GM19324 (cell line): ENCODE measurements around the gene MYOM3.
"Not testable (repeated sequence)": the region's sequence is repeated elsewhere in the genome, so short reads cannot be mapped to it uniquely, and the experiment has no call there.

Experiments
- ATAC-seq: cut with Tn5 transposase; IDR thresholded peaks from one replicate; pipeline ENCODE4 v1.9.1; 2021; ENCODE audit warnings: mild to moderate bottlenecking, moderate library complexity; ENCODE audit not compliant: unreplicated experiment, low FRiP score

MYOM3 gene

DNA sequence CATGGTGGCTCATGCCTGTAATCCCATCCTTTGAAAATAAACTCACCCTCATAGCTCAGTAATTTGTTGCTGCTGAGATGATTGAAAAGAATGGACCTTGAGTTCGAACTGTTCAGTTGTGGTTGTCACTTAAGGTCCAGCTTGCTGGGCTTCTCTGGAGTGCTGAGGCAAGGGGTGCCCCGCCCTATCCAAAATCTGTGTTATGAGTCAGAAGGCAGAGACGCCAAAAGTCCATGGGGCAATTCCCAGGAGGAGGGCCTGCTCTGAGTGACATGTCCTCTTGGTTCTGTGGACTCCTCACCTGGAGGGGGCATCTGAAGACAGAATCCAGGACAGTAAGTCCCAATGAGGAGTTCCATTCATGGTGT, 64.8 kb downstream of the MYOM3 start:
- ATAC-seq: no peak

DNA sequence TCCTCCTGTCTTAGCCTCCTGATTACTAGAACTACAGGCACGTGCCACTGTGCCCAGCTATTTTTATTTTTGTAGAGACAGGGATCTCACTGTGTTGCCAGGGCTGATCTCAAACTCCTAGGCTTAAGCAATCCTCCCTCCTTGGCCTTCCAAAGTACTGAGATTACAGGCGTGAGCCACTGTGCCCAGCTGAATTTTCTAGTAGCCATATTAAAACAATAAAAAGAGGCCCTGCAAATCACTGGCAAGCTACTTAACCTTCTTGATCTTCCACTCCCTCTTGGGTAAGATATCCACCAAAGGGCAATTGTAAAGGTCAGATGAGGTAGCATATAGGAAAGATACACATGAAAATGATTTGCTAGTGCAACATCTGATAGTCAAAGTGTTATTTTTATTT, 66.2 kb downstream of the MYOM3 start:
- ATAC-seq: no peak

DNA sequence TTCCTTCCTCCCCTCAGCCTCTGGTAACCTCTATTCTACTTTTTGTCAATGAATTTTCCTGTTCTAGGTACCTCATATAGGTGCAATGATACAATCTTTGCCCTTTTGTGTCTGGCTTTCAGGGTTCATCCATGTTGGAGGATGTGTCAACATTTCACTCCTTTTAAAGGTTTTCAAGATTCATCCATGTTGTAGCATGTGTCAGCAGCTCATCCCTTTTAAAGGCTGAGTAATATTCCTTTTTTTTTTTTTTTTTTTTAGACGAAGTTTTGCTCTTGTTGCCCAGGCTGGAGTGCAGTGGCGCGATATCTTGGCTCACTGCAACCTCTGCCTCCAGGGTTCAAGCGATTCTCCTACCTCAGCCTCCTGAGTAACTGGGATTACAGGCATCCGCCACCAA, 67.3 kb downstream of the MYOM3 start:
- ATAC-seq: not testable (repeated sequence)

DNA sequence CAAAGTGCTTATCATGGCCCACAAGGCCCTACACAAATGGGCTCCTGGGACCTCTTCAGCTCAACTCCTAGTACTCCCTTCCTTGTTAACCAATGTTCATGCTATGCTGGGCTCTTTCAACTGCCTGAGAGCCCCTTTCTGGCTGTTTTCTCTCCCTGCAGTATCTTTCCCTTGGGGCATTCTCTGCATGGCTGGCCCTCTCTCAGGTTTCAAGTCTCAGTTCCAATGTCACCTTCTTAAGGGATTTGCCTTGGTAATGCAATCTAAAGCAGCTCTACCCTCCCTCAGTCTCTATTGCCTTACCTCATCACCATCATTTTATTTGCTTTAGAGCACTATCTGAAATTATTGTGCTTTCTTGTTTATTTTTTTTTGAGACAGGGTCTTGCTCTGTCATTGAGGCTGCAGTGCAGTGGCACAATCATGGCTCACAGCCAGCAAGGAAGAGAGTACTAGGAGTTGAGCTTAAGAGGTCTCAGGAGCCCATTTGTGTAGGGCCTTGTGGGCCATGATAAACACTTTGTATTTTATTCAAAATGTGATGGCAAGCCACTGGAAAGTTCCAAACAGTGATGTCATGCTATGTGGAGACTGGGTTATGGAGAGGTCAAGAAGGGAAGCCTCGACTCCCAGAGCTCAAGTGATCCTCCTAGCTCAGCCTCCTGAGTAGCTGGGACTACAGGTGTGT, 68.4 kb downstream of the MYOM3 start:
- ATAC-seq: no peak

DNA sequence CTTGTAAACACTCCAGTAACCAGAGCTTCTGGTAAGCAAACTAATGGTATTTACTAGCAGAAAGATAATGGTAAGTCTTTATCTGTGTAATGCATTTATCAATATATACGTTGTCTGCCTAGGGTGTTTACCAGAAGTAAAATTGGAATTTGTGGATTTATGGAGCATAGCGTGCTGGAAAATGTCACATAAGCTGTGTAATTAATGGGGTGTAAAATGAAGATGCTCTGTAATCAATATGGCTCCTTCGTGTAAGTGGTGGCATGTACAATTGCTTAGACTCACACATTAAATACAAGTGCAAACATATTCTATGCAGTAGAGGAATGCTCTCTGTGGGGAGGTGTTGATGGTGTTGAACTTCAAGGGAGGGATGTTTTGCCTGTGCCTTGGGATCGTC, 69.6 kb downstream of the MYOM3 start:
- ATAC-seq: no peak

DNA sequence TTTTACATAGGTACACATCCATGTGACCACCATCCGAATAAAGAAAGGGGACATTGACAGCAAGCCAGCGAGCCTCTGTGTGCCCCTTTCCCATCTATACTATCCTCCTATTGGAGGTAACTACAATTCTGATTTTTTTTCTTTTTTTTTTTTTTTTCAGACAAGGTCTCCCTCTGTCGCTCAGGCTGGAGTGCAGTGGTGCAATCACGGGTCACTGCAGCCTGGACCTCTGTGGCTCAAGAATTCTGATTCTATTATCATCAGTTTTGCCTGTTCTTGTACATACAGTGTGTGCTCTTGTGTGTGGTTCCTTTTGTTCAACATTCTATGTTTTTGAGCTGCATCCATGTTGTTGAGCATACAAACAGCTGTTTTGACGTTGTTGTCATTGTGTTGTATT, 75.8 kb downstream of the MYOM3 start:
- ATAC-seq: no peak

DNA sequence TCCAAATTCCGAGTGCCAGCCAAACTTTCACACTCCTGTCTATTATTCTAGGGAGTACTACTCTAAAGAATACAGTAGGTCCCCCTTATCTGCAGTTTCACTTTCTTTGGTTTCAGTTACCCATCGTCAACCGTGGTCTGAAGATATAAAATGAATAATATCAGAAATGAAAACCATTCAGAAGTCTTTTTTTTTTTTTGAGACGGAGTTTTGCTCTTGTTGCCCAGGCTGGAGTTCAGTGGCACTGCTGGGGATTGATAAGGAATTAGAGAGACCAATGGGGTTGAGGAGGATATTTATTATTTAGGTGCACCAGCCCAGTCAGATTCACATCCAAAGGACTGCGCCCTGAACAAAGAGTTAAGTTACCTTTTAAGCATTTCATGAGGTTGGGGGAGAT, 79.0 kb downstream of the MYOM3 start:
- ATAC-seq: no peak

DNA sequence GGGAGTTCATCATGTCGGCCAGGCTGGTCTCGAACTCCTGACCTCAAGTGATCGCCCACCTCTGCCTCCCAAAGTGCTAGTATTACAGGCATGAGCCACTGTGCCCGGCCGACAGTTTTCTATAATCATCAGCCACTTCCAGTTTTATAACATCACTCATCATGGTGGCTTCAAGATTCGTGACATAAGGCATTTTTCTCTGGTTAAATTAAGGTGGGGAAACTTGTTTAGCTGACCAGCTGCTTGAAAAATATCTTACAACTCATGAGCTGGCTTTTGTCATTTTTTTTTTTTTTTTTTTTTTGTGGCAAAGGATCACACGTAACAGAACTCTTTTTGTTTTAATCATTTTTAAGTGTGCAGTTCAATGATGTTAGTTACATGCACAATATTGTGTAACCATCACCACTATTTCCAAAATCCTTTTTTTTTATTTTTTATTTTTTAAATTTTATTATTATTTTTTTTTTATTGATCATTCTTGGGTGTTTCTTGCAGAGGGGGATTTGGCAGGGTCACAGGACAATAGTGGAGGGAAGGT, 80.9 kb downstream of the MYOM3 start:
- ATAC-seq: not testable (repeated sequence)

DNA sequence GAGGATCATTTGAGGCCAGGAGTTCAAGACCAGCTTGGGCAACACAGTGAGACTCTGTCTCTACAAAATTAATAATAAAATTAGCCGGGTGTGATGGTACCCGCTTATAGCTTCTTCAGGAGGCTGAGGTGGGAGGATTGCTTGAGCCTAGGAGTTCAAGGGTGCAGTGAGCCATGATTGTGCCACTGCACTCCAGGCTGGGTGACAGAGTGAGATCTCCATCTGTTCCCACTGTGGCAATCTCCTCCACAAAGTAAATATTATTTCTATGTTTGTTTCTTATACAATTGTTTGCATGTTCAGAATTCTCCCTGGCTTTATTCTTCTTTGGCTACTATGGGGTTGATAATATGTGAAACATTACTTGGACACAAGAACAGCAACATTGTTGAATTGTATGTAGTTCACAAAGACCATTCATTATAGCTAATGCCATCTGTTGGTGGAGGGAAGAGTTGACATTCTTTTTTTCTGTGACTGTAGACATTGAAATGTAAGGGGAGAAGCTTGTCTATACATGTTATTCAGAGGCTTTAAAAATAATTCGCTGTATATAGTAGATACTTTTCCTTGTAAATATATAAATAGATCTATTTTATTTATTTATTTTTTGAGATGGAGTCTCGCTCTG, 84.0 kb downstream of the MYOM3 start:
- no peak for ATAC-seq

DNA sequence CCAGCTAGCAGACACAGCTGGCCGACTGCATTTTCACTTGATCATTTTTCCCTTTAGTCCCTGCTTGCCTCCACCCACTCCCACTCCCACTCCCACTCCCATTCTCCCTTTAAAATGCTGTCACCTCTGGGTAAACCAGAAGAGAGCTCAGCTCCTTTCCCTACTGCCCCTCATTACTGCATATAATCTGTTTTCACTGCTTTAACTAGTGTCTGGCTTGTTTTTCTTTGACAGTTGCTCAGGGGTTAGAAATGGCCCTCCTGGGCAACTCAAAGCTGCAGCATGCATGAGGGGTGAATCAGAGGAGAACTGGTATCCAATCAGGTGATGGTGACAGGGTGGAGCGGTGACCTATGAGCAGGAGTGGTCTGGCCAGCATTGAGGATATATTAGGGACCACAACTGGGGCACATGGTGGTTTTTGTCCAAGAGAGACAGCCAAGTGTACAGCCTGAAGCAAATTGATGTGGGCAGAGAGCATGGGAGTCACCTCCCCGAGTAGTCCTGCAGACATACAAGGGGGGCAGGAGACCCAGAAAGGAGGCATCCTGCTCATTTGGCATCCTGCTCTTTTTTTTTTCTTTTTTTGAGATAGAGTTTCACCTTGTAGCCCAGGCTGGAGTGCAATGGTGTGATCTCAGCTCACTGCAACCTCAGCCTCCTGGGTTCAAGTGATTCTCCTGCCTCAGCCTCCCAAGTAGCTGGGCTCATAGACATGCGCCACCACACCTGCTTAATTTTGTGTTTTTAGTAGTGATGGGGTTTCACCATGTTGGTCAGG, 89.2 kb downstream of the MYOM3 start:
- ATAC-seq: no peak

DNA sequence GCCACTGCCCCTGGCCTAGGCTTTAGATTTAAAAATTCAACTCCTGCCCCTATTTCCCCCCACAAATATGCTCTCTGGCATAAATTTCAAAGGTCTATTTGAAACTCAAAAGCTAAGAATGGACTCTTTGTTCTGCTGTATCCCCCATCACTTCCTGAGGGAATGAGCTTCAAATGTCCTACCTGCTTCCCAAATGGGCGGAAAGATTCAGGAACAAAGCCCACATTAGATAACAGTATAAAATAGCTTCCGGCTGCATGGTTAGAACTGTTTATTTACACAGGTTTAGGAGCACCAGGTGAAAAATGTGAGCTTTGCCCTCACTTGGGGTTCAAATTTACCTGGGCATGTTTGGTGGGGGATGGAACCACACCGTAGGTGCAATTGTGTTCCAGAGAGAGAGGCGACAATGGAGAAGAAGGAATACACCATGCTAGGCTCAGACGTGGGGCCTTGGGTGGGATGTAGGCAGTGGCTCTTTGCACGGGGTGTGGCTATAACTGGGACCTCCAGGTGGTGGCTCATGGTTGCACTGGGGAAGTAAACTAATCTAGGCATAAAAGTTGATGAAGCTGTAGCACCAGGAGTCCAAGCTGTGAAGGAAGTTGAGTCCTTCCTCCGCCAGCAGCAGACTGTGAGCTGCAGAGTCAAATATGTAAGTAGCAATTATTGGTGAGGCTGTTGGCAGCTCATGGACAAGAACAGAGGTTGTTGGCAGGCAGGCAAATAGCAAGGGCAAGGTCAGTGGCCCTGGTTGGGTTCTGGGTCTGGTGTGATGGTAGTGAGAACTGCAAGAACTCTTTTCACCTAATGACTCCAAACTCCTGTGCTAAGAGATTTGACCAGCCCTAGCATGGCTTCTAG, 90.3 kb downstream of the MYOM3 start:
- ATAC-seq: no peak

DNA sequence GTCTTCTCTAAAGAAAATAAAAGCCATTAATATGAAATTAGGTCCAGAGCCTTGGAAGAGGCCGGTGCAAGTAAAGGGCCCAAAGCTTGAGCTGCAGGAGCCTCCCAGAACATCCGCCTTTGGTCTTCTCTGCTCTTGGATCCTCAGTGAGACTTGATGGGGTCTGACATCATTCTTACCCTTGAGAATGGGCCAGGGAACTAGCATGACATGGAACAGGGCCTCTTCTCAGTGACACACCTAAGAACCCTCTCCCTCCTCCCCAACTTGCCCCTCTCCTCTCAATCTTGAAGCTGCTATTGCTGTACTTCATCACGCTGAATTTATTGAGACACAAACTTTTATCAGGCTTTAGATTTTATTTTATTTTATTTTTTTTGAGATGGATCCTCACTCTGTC, 91.5 kb downstream of the MYOM3 start:
- no peak for ATAC-seq

DNA sequence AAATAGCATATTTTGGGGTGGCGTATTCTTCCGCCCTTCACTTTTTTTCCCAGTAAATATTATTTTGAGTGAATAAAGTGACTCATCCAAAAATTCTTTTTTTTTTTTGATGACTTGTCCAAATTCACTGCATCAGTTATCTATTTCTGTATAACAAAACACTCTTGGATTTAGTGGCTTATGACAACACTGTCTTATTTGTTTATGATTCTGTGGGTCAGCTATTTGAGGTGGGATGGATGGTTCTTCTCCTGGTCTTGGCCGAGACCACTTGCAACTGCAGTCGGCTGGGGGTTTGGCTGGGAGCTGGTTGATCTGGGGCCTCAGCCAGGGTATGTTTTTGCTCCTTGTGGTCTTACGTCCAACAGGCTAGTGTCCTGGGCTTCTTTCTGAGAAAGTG, 91.9 kb downstream of the MYOM3 start:
- ATAC-seq: no peak

DNA sequence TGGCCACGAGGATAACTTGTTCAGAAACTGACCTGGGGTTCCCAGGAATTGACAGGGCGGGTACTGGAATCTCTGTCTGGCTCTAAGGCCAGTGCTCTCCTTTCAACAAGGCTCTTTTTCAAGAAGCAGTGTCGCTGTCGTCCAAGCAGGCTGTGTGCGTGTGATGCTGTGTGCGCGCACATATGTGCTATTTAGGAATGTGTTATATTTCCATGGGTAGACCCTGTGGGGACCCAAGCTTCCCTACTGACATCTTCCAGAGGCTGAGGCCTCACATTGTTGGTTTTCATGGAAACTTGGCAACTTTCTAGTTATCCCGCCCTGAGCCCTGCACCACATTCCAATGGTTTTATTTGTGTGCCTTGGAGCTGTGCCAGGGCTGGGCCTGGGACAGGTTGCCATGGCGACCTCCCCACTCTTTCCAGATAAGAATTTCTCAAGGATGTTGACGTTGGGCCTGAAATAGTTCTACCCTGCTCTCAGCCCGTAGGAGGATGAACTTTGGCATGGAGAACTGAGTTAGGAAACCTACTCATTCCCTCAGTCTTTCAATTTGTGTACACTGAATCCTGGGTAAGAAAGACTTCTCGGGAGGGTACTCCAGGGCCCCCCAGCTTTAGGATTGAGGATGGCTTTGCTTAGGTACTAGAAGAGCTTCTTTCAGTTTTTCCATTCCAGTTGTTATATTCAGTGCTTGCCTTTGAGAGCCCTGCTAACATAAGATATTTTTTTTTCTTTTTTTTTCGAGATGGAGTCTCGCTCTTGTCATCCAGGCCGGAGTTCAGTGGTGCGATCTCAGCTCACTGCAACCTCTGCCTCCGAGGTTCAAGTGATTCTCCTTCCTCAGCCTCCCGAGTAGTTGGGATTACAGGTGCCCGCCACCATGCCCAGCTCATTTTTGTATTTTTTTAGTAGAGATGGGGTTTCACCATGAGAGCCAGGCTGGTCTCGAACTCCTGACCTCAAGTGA, 93.0 kb downstream of the MYOM3 start:
- ATAC-seq: no peak

DNA sequence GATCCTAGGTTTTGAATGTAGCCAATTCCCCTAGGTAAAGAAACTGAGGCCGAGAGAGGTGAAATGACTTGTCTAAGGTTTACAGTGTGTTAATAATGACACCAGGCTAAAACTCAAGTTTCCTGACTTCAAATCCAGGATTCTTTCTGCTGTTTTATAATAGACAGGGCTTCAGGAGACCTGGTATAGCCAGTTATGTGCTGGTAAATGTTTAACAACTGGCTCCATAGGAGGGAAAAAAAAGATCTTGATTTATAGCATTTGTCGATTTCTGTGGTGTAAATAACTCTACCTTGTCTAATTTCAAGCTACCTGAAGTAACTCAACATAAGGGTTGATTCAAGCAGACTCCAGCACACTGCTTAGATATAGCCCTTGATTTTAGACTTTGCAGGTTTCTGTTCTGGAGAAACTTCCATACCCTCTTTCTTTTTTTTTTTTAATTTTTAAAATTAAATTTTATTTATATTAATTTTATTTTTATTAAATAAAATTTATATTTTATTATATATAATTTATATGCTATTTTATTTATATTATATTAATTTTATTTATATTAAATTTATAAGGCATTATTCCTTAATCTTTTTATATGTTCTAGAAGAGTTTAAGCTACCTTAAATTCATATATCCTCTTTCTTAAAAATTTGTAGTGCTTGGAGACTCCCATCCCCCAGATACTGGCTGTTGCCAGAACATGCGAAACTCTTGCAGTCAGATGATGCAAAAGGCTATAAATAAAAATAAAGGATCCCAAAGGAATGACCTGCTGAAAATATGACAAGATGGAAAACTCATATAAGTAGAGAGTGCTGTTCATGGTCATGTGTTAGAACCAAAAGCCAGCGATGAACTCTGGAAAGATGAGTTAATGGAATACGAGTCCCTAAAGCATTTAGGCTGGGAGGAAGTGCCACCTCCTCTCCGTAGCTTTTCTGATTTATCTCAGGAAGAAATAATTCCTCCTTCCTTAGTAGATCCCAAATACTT, 96.4 kb downstream of the MYOM3 start:
- ATAC-seq: no peak

DNA sequence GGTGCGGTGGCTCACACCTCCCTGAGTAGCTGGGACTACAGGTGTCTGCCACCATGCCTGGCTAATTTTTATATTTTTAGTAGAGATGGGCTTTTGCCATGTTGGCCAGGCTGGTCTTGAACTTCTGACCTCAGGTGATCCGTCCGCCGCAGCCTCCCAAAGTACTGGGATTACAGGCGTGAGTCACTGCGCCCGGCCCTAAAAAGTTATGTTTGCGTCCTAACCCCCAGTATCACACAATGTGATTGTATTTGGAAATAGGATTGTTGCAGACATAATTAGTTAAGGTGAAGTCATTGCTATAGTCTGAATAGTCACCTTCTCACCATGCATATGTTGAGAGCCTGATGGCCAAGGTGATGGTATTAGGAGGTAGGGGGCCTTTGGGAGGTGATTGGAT, 99.1 kb downstream of the MYOM3 start:
- not testable (repeated sequence) for ATAC-seq

DNA sequence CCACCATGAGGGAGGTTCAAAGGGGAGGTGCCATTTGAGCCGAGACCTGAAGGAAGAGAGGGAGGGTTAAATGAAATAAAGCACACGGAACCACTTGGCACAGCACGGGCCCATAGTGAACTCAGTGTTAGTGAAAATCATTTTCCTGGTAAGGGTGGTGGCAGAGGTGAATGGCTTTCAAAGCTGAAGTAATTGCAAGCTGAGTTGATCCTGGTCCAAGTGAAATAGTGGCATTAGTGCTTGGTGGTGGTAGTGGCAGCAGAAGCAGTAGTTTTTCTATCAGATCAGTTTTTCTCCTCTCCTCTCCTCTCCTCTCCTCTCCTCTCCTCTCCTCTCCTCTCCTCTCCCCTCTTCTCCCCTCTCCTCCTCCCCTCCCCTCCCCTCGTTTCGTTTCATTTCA, 101.3 kb downstream of the MYOM3 start:
- no peak for ATAC-seq

DNA sequence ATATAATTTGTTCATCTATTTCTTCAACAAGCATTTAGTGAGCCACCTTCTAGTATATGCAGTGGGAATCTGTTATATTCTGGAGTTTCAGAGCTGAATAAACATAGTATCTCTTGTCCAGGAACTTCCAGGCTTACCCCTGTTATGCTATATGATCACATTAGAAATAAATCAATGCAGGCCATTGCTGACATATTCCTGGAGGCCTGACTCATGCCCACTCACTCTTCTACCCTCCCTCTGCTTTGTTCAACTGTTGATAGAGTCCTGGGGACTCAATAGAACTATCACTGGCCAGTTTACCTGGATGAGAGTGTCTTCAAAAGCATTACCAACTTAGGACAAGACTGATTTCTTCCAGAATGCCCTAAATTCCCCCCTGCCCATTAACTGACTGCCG, 102.5 kb downstream of the MYOM3 start:
- ATAC-seq: no peak
